Measurements from ENCODE around the gene RIF1.
A peak's percentile ranks its signal among the peaks of the same experiment; 100 is the strongest.

DNA sequence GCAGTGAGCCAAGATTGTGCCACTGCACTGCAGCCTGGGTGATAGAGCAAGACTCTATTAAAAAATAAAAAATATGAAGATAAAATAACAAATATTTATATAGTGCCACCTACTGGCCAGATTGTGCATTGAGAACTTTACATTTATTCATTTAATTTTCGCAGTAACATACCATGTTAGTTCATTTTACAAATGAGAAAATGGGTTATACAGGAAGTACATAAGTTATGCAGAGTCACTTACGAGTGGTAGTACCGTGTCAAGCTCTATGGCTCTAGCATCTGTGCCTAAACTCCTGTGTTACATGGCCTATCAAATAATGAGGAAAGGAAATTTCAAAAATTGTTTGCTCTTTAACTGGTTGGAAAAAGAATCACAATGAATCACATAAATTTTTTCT, 27.9 kb downstream of the RIF1 start:
- TF ChIP-seq POLR2AphosphoS5 (IDR thresholded peaks at IDR 0.05) (no peak), CTCF (IDR thresholded peaks at IDR 0.05) (peak in 1 of 2 donors; percentile 47)

All from suprapubic skin (tissue), 3 donors.